ENCODE measurements around the gene CLEC2D. TPM values are rescaled to one million over a fixed set of nuclear protein-coding genes. Genes with fewer than 3 reads are reported as not detected.
"Not testable (repeated sequence)": the region's sequence is repeated elsewhere in the genome, so short reads cannot be mapped to it uniquely, and the experiment has no call there.

CLEC2D gene
- total RNA-seq, 1 experiment from 2014 or later = 0.23 TPM

- Histone ChIP-seq H3K4me3 (peak overlapping the region; percentile 76), H3K9me3 (peaks cover 3% of the 10 kb centered on the region; the same call in 1 of the 2 replicates), H3K27me3 (no peaks in the 10 kb centered on the region), H3K36me3 (peaks cover 6% of the 10 kb centered on the region; the same call in 1 of the 2 replicates)
- DNase-seq = peak; percentile 91
Measured at GRCh38 chr12:9647825-9648700, 21.4 kb upstream of the CLEC2D start.

GRCh38 chr12:9648701-9649531 lies 20.6 kb upstream of the CLEC2D start:
- H3K27me3 ChIP-seq = no peaks in the 10 kb centered on the region
- H3K36me3 ChIP-seq = peaks cover 13% of the 10 kb centered on the region
- H3K4me3 ChIP-seq = peak overlapping the region; percentile 76
- DNase-seq = no peak
- peaks cover 3% of the 10 kb centered on the region; the same call in 1 of the 2 replicates for H3K9me3 ChIP-seq

GRCh38 chr12:9649532-9649940 lies 20.0 kb upstream of the CLEC2D start:
- H3K9me3 ChIP-seq = peaks cover 3% of the 10 kb centered on the region; the same call in 1 of the 2 replicates
- peaks cover 14% of the 10 kb centered on the region for H3K36me3 ChIP-seq
- peak overlapping the region; percentile 76 for H3K4me3 ChIP-seq
- no peaks in the 10 kb centered on the region for H3K27me3 ChIP-seq
- no peak for DNase-seq

- no peaks in the 10 kb centered on the region for H3K27me3 ChIP-seq
- peaks cover 14% of the 10 kb centered on the region for H3K36me3 ChIP-seq
- no peak for DNase-seq
- peak overlapping the region; percentile 76 for H3K4me3 ChIP-seq
- H3K9me3 ChIP-seq = peaks cover 2% of the 10 kb centered on the region; the same call in 1 of the 2 replicates
Measured at GRCh38 chr12:9650151-9650576, 19.3 kb upstream of the CLEC2D start.

- DNase-seq = peak; percentile 53
- Histone ChIP-seq H3K27me3 (no peaks in the 10 kb centered on the region), H3K36me3 (peaks cover 16% of the 10 kb centered on the region), H3K4me3 (no peak overlapping the region; the same call in 1 of the 2 replicates), H3K9me3 (no peaks in the 10 kb centered on the region)
Measured at GRCh38 chr12:9651265-9651729, 18.2 kb upstream of the CLEC2D start.

- DNase-seq = no peak
- Histone ChIP-seq H3K36me3 (peaks cover 36% of the 10 kb centered on the region), H3K4me3 (no peak overlapping the region)
Measured at GRCh38 chr12:9660046-9660445, 9.5 kb upstream of the CLEC2D start.

GRCh38 chr12:9661720-9662119 lies 7.8 kb upstream of the CLEC2D start:
- no peaks in the 10 kb centered on the region for H3K9me3 ChIP-seq
- no peak overlapping the region for H3K4me3 ChIP-seq
- peaks cover 32% of the 10 kb centered on the region for H3K36me3 ChIP-seq
- DNase-seq = no peak
- H3K27me3 ChIP-seq = no peaks in the 10 kb centered on the region

More at GRCh38 chr12:9660046-9660445, 9.5 kb upstream of the CLEC2D start:
- Histone ChIP-seq H3K27me3 (no peaks in the 10 kb centered on the region), H3K9me3 (no peaks in the 10 kb centered on the region)

GRCh38 chr12:9662488-9662887 lies 7.0 kb upstream of the CLEC2D start:
- DNase-seq = no peak

GRCh38 chr12:9667403-9668160 lies 1.9 kb upstream of the CLEC2D start:
- no peak overlapping the region for H3K4me3 ChIP-seq
- H3K27me3 ChIP-seq = no peaks in the 10 kb centered on the region
- peaks cover 6% of the 10 kb centered on the region for H3K36me3 ChIP-seq
- DNase-seq = no peak
- no peaks in the 10 kb centered on the region for H3K9me3 ChIP-seq

More at GRCh38 chr12:9662488-9662887, 7.0 kb upstream of the CLEC2D start:
- H3K9me3 ChIP-seq = no peaks in the 10 kb centered on the region
- H3K27me3 ChIP-seq = no peaks in the 10 kb centered on the region
- H3K4me3 ChIP-seq = no peak overlapping the region
- peaks cover 30% of the 10 kb centered on the region for H3K36me3 ChIP-seq

- no peak overlapping the region for H3K4me3 ChIP-seq
- DNase-seq = peak; percentile 29
- H3K27me3 ChIP-seq = no peaks in the 10 kb centered on the region
- H3K36me3 ChIP-seq = peaks cover 6% of the 10 kb centered on the region
- H3K9me3 ChIP-seq = no peaks in the 10 kb centered on the region
Measured at GRCh38 chr12:9668161-9669018, 1.1 kb upstream of the CLEC2D start.

- H3K9me3 ChIP-seq = no peaks in the 10 kb centered on the region
- no peak for DNase-seq
- no peaks in the 10 kb centered on the region for H3K27me3 ChIP-seq
- H3K4me3 ChIP-seq = no peak overlapping the region
- H3K36me3 ChIP-seq = peaks cover 6% of the 10 kb centered on the region
Measured at GRCh38 chr12:9669019-9669326, 540 bp upstream of the CLEC2D start.

- not testable (repeated sequence) for H3K27me3 ChIP-seq, H3K36me3 ChIP-seq, H3K4me3 ChIP-seq, H3K9me3 ChIP-seq, DNase-seq
Measured at GRCh38 chr12:9672340-9672739, 2.8 kb downstream of the CLEC2D start.

- no peaks in the 10 kb centered on the region; the same call in 1 of the 2 replicates for H3K36me3 ChIP-seq
- no peaks in the 10 kb centered on the region for H3K9me3 ChIP-seq
- DNase-seq = peak; percentile 91
- no peak overlapping the region for H3K4me3 ChIP-seq
- no peaks in the 10 kb centered on the region for H3K27me3 ChIP-seq
Measured at GRCh38 chr12:9673404-9674225, 4.1 kb downstream of the CLEC2D start.

GRCh38 chr12:9674226-9674590 lies 4.7 kb downstream of the CLEC2D start:
- H3K27me3 ChIP-seq = no peaks in the 10 kb centered on the region
- H3K9me3 ChIP-seq = no peaks in the 10 kb centered on the region
- no peak for DNase-seq
- no peaks in the 10 kb centered on the region; the same call in 1 of the 2 replicates for H3K36me3 ChIP-seq
- no peak overlapping the region for H3K4me3 ChIP-seq

GRCh38 chr12:9682508-9682907 lies 13.0 kb downstream of the CLEC2D start:
- not testable (repeated sequence) for DNase-seq, H3K36me3 ChIP-seq, H3K9me3 ChIP-seq, H3K4me3 ChIP-seq, H3K27me3 ChIP-seq

Measured in MG63 (cell line).